ENCODE data around the gene ARHGAP15. TPM values are rescaled to one million over a fixed set of nuclear protein-coding genes. Genes with fewer than 3 reads are reported as not detected.

Gene ARHGAP15
- total RNA-seq, 1 experiment from 2014 or later = 0.42 TPM

DNA sequence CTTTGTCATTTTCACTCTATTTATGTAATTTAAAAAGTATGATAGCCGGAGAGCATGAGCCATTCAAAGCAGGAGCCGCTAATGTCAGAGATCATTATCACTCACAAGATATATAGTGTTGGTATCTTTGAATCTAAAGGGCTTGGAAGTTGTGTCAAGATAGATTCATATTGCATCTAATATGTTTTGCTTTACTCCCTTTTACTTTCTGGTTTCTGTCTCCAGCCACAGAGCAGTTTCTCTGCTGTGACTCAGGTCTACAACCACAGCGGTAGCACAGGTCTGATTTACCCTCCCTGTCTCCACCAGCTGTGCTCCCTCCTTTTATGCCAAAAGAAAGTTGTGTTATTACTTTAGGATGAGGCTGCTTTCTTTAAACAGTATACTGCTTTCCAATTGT lies 424.0 kb downstream of the ARHGAP15 start:
- no TSS peak for BruUV-seq (replicated peaks)
- Histone ChIP-seq H3K27ac (ENCODE audit: low read depth, low read length) (no peak overlapping the region), H3K27me3 (ENCODE audit: insufficient read depth, low read length) (no peaks in the 10 kb centered on the region), H3K9me3 (ENCODE audit: control insufficient read depth in 1 of 2, insufficient read depth in 1 of 2, low read depth in 1 of 2, low read length in 2 of 2) (no peaks in the 10 kb centered on the region), H3K4me1 (ENCODE audit: control insufficient read depth in 1 of 2, insufficient read depth in 2 of 2, low read length in 2 of 2) (no peaks in the 10 kb centered on the region), H3K4me2 (ENCODE audit: low read length) (no peak overlapping the region), H3K9ac (ENCODE audit: low read length) (no peak overlapping the region), H2AFZ (ENCODE audit: low read depth, low read length, poor library complexity, severe bottlenecking) (no peak overlapping the region), H3K9me2 (ENCODE audit: insufficient read depth) (no peaks in the 10 kb centered on the region), H3K4me3 (replicated peaks in 1 of 2; ENCODE audit: low read depth in 1 of 2, low read length in 2 of 2) (no peak overlapping the region), H4K20me1 (ENCODE audit: insufficient read depth) (no peaks in the 10 kb centered on the region; the same call in 1 of the 2 replicates), H3K36me3 (ENCODE audit: control insufficient read depth in 1 of 2, insufficient read depth in 2 of 2, low read length in 2 of 2) (no peaks in the 10 kb centered on the region), H3K79me2 (ENCODE audit: insufficient read depth, low read length) (no peaks in the 10 kb centered on the region)
- no peak for DNase-seq (ENCODE audit: low read depth, low spot score)
- ATAC-seq = no peak
- intact Hi-C loops (cut with micrococcal nuclease) = no loop called here
- POLR2A ChIA-PET = no interaction called here
- RAD21 ChIA-PET (ENCODE audit: low non-redundant PET in 1 of 2, low total read pairs in 2 of 2, uncharacterized antibody in 2 of 2, unreplicated experiment in 2 of 2) = interaction anchor here in 1 of 2 experiments (0.6 kb wide), 1 partner anchor 265 kb away, joined by 3 read pairs; no protein-coding TSS in a partner anchor
- TF ChIP-seq ZFX (IDR thresholded peaks at IDR 0.05) = no peak
- TF ChIP-seq, protein P1, sequence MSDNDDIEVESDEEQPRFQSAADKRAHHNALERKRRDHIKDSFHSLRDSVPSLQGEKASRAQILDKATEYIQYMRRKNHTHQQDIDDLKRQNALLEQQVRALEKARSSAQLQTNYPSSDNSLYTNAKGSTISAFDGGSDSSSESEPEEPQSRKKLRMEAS (IDR thresholded peaks at IDR 0.05) = no peak
- TF ChIP-seq YY1 (IDR thresholded peaks at IDR 0.05; ENCODE audit: extremely low read depth, insufficient replicate concordance, low read depth, low read length) = no peak
- TF ChIP-seq, protein P2, sequence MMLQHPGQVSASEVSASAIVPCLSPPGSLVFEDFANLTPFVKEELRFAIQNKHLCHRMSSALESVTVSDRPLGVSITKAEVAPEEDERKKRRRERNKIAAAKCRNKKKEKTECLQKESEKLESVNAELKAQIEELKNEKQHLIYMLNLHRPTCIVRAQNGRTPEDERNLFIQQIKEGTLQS (IDR thresholded peaks at IDR 0.05) = no peak
- CTCF ChIA-PET = no interaction called here

DNA sequence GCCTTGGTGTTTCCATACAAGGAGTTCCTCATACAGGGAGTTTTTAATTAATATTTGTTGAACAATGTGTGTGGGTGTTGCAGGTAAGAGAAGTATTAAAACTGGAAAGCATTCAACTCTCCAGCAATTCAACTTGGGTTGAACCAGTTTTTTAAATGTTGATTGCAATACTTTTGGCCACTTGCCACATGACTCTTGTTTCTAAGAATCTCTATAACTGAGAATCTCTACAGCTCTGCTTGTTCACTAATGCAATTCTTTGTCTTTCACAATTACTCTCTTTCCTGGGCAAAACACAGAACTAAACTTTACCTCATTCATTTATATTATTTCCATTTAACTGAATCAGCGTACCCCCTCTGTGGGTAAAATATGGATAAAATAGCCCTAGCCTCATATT lies 429.4 kb downstream of the ARHGAP15 start:
- ATAC-seq (no peak), DNase-seq (ENCODE audit: low read depth, low spot score) (no peak)
- no TSS peak for BruUV-seq (replicated peaks)
- RAD21 ChIA-PET (ENCODE audit: low non-redundant PET in 1 of 2, low total read pairs in 2 of 2, uncharacterized antibody in 2 of 2, unreplicated experiment in 2 of 2) = no interaction called here
- no peaks in the 10 kb centered on the region; the same call in 1 of the 2 replicates for H4K20me1 ChIP-seq (ENCODE audit: insufficient read depth)
- H3K27me3 ChIP-seq (ENCODE audit: insufficient read depth, low read length) = no peaks in the 10 kb centered on the region
- TF ChIP-seq, protein P1 (IDR thresholded peaks at IDR 0.05) = no peak
- TF ChIP-seq CEBPB (IDR thresholded peaks at IDR 0.05; ENCODE audit: low read depth) (no peak), RAD21 (IDR thresholded peaks at IDR 0.05; ENCODE audit: low read depth) (no peak), SRF (IDR thresholded peaks at IDR 0.05; ENCODE audit: low read depth) (no peak), YY1 (IDR thresholded peaks at IDR 0.05; ENCODE audit: extremely low read depth, insufficient replicate concordance, low read depth, low read length) (no peak), ELF1 (IDR thresholded peaks at IDR 0.05; ENCODE audit: borderline replicate concordance, low read depth) (no peak), FOSL1 (IDR thresholded peaks at IDR 0.05; ENCODE audit: low read depth) (no peak), EZH2 (IDR thresholded peaks at IDR 0.05) (no peak)
- TF ChIP-seq, protein P3, sequence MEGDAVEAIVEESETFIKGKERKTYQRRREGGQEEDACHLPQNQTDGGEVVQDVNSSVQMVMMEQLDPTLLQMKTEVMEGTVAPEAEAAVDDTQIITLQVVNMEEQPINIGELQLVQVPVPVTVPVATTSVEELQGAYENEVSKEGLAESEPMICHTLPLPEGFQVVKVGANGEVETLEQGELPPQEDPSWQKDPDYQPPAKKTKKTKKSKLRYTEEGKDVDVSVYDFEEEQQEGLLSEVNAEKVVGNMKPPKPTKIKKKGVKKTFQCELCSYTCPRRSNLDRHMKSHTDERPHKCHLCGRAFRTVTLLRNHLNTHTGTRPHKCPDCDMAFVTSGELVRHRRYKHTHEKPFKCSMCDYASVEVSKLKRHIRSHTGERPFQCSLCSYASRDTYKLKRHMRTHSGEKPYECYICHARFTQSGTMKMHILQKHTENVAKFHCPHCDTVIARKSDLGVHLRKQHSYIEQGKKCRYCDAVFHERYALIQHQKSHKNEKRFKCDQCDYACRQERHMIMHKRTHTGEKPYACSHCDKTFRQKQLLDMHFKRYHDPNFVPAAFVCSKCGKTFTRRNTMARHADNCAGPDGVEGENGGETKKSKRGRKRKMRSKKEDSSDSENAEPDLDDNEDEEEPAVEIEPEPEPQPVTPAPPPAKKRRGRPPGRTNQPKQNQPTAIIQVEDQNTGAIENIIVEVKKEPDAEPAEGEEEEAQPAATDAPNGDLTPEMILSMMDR (IDR thresholded peaks at IDR 0.05 in 2 of 3, conservative IDR thresholded peaks at IDR 0.05 in 1 of 3; ENCODE audit: borderline replicate concordance in 1 of 3, insufficient read depth in 1 of 3, low read depth in 2 of 3, low read length in 2 of 3) = no peak
- TF ChIP-seq, protein P2 (IDR thresholded peaks at IDR 0.05) = no peak
- no peaks in the 10 kb centered on the region for H3K9me3 ChIP-seq (ENCODE audit: control insufficient read depth in 1 of 2, insufficient read depth in 1 of 2, low read depth in 1 of 2, low read length in 2 of 2)
- no peak overlapping the region for H3K27ac ChIP-seq (ENCODE audit: low read depth, low read length)
- H3K4me2 ChIP-seq (ENCODE audit: low read length) = no peak overlapping the region
- no peaks in the 10 kb centered on the region for H3K4me1 ChIP-seq (ENCODE audit: control insufficient read depth in 1 of 2, insufficient read depth in 2 of 2, low read length in 2 of 2)
- H3K79me2 ChIP-seq (ENCODE audit: insufficient read depth, low read length) = no peaks in the 10 kb centered on the region
- no peak overlapping the region for H2AFZ ChIP-seq (ENCODE audit: low read depth, low read length, poor library complexity, severe bottlenecking)
- H3K9me2 ChIP-seq (ENCODE audit: insufficient read depth) = no peaks in the 10 kb centered on the region
- POLR2A ChIA-PET = no interaction called here
- no peaks in the 10 kb centered on the region for H3K36me3 ChIP-seq (ENCODE audit: control insufficient read depth in 1 of 2, insufficient read depth in 2 of 2, low read length in 2 of 2)
- intact Hi-C loops (cut with micrococcal nuclease) = no loop called here
- no peak overlapping the region for H3K9ac ChIP-seq (ENCODE audit: low read length)
- CTCF ChIA-PET = no interaction called here
- no peak overlapping the region for H3K4me3 ChIP-seq (replicated peaks in 1 of 2; ENCODE audit: low read depth in 1 of 2, low read length in 2 of 2)
